HFFc6 (cell line): ENCODE data around the gene OPN4. TPM values are rescaled to one million over a fixed set of nuclear protein-coding genes. Genes with fewer than 3 reads are reported as not detected.

ENCODE experiments used
- DNase-seq: peaks from one replicate; pipeline ENCODE4 v3.0.0-alpha.2; 2018
- H3K27ac Mint-ChIP-seq: 2 replicates; pipeline ENCODE4 v1.8.0; 2020; ENCODE audit warnings: mild to moderate bottlenecking, mixed read lengths
- H3K27me3 Mint-ChIP-seq: 2 replicates; pipeline ENCODE4 v1.8.0; 2021; ENCODE audit warnings: mild to moderate bottlenecking, moderate library complexity, mixed read lengths; ENCODE audit not compliant: insufficient read depth
- H3K36me3 Mint-ChIP-seq: 2 replicates; pipeline ENCODE4 v1.8.0; 2021; ENCODE audit warnings: low read depth, mixed read lengths
- H3K4me1 Mint-ChIP-seq: 2 replicates; pipeline ENCODE4 v1.8.0; 2020; ENCODE audit warnings: low read depth, mixed read lengths
- H3K4me3 Mint-ChIP-seq: 2 replicates; pipeline ENCODE4 v1.8.0; 2020; ENCODE audit warnings: mild to moderate bottlenecking, moderate library complexity, mixed read lengths
- H3K9me3 Mint-ChIP-seq: 2 replicates; pipeline ENCODE4 v1.8.0; 2020; ENCODE audit warnings: mild to moderate bottlenecking, mixed read lengths
- CTCF ChIP-seq: fragments of 200-600 bp; sonication (generic); IDR thresholded peaks from 2 replicates; pipeline ENCODE4 v1.5.0; 2021; ENCODE audit warnings: antibody characterized with exemption, mild to moderate bottlenecking
- total RNA-seq, 6 experiments: library from RNA; stranded (reverse); fragmentation: NEBNext Ultra II Directional; extraction: Animal tissue kit (Norgen Biotek cat#: 25700); gene quantifications; 2 replicates in 1 of 6; 3 replicates in 5 of 6; pipeline ENCODE4 v1.2.3, GENCODE V29; 2021

The OPN4 gene
- total RNA-seq, 6 experiments from 2014 or later, result not detected

GRCh38 chr10:86692664-86693063 is 38.3 kb downstream of the OPN4 start:
- no peak overlapping the region for H3K27ac Mint-ChIP-seq
- H3K36me3 Mint-ChIP-seq, result no peaks in the 10 kb centered on the region
- TF ChIP-seq CTCF, result no peak
- peaks cover 24% of the 10 kb centered on the region for H3K4me1 Mint-ChIP-seq
- no peak for DNase-seq
- no peak overlapping the region for H3K4me3 Mint-ChIP-seq
- H3K9me3 Mint-ChIP-seq, result no peaks in the 10 kb centered on the region
- H3K27me3 Mint-ChIP-seq, result peaks cover 5% of the 10 kb centered on the region; the same call in 1 of the 2 replicates

GRCh38 chr10:86693275-86693674 is 38.9 kb downstream of the OPN4 start:
- Mint-ChIP-seq H3K9me3 (no peaks in the 10 kb centered on the region), H3K36me3 (no peaks in the 10 kb centered on the region), H3K4me3 (no peak overlapping the region), H3K27ac (no peak overlapping the region), H3K27me3 (peaks cover 3% of the 10 kb centered on the region; the same call in 1 of the 2 replicates), H3K4me1 (peaks cover 18% of the 10 kb centered on the region)
- no peak for TF ChIP-seq CTCF
- no peak for DNase-seq

- no peaks in the 10 kb centered on the region for H3K9me3 Mint-ChIP-seq
- peaks cover 3% of the 10 kb centered on the region; the same call in 1 of the 2 replicates for H3K27me3 Mint-ChIP-seq
- H3K4me1 Mint-ChIP-seq, result peaks cover 12% of the 10 kb centered on the region
- no peak overlapping the region for H3K27ac Mint-ChIP-seq
- H3K4me3 Mint-ChIP-seq, result no peak overlapping the region
- peak; percentile 86 for TF ChIP-seq CTCF
- peak; percentile 43 for DNase-seq
- no peaks in the 10 kb centered on the region for H3K36me3 Mint-ChIP-seq
Observed at GRCh38 chr10:86693721-86694369, 39.5 kb downstream of the OPN4 start.

GRCh38 chr10:86698207-86698940 is 44.0 kb downstream of the OPN4 start:
- H3K27me3 Mint-ChIP-seq, result peaks cover 3% of the 10 kb centered on the region
- H3K4me3 Mint-ChIP-seq, result no peak overlapping the region
- H3K27ac Mint-ChIP-seq, result no peak overlapping the region

GRCh38 chr10:86699125-86699524 is 44.8 kb downstream of the OPN4 start:
- Mint-ChIP-seq H3K27me3 (peaks cover 2% of the 10 kb centered on the region), H3K27ac (no peak overlapping the region), H3K36me3 (no peaks in the 10 kb centered on the region), H3K4me3 (no peak overlapping the region), H3K9me3 (no peaks in the 10 kb centered on the region), H3K4me1 (peaks cover 5% of the 10 kb centered on the region; the same call in 1 of the 2 replicates)
- no peak for TF ChIP-seq CTCF
- no peak for DNase-seq

More at GRCh38 chr10:86698207-86698940, 44.0 kb downstream of the OPN4 start:
- no peak for DNase-seq
- Mint-ChIP-seq H3K36me3 (no peaks in the 10 kb centered on the region), H3K9me3 (no peaks in the 10 kb centered on the region), H3K4me1 (peaks cover 11% of the 10 kb centered on the region)
- TF ChIP-seq CTCF, result peak; percentile 44
